Measurements from ENCODE around the gene ANKH.
A peak's percentile ranks its signal among the peaks of the same experiment; 100 is the strongest.

The ANKH gene

DNA sequence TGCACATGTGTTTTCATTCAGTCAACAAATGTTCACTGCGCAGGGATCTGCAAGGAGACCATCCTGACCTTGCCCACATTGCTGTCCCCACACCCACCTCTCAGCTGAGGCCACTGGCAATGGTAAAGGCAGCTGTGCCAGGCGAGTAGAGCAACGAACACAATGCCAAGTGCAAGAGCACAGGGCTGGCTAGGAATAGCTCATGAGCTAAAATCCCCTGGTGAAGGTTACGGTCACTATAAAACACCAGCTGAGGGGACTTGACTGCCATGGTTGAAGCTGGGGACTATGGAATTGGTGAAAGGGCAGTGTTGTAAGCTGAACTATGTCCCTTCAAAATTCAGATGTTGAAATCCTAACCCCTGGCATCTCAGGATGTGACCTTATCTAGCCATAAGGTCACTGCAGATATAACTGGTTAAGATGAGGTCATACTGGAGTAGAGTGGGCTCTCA, 111.0 kb downstream of the ANKH start:
- no peak for DNase-seq (ENCODE audit: low read depth)

DNA sequence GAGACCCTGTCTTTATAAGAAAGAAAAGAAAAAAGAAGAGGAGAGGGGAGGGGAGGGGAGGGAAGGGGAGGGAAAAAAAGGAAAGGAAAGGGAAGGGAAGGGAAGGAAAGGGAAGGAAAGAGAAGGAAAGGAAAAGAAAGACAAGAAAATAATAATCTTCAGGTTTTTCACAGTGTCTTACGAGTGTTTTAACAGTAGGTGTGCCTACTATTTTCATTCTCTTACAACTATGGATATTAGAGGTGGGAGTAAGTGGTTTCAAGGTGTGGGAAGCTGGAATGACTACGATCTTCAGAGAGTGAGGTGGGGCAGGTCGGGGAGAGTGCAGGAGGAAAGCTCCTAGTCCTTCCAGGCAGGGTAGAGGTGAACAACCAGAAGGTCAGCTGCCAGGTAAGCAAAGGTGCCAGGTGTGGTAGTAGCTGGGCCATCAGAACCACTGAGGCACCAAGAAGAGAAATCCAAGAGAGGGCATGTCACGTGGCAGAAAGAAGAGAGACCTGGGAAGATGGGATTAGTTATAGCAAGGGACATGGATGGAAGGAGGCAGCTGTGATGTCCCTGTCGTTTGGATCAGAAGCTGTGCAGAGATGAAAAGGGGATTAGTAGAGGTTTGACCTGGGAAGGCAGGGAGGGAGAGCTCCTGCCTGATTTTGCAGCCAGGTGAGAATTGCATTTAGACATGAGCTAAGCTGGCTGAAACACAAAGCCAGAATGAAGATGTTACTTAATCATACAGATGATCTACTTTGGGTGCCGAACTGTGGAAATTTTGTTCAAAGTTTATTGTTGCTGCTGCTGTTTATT, 111.6 kb downstream of the ANKH start:
- no peak for DNase-seq (ENCODE audit: low read depth)

DNA sequence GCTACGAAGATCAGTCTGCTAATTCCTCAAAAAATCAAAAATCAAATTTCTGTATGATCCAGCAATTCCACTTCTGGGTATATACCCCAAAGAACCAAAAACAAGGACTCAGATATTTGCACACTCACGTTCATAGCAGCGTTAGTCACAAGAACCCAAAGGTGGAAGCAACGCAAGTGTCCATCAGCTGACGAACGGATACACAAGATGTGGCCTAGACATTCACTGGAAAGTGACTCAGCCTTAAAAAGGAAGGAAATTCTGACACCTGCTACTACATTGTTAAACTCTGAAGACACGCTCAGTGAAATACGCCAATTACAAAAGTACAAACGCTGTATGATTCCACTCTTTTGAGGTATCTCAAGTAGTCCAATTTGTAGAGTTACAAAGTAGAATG, 113.7 kb downstream of the ANKH start:
- no peak for DNase-seq (ENCODE audit: low read depth)

DNA sequence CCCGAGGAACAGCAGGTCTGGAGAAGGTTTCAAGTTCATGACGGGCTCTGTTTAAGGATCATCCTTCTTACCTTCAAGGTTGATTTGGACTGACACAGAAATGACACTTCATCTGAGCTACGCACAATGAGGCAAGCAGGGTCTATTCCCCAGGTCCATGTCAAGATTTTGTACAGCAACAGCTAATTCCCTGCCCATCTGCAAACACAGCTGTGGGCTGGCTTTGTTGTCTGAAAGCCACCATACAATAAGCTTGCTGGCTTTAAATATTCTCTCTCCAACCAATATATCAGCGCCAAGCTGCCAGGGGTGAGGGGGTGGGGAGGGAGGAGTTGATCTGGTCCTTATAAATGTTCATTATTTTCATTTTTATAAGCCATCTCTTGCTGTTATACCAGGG, 115.1 kb downstream of the ANKH start:
- DNase-seq (ENCODE audit: low read depth) = no peak

DNA sequence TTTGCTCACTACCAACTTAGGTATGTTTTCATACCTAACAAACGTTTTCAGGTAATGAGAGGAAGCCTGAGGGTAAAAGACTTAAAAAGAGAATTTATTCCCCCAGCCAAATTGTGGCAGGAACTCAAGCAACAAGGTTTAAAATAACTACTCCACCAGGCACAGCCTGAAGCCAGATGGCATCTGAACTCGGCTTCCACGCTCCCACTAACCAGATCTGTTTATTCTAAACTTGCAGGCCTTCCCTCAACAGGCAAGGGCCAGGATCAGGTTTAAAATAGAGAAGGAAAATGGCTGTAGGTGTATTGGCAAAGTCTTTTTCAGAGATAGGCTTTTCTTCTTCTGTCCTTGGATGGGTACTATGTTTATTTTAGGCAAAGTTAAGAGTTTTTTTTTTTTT, 117.6 kb downstream of the ANKH start:
- DNase-seq (ENCODE audit: low read depth) = no peak

DNA sequence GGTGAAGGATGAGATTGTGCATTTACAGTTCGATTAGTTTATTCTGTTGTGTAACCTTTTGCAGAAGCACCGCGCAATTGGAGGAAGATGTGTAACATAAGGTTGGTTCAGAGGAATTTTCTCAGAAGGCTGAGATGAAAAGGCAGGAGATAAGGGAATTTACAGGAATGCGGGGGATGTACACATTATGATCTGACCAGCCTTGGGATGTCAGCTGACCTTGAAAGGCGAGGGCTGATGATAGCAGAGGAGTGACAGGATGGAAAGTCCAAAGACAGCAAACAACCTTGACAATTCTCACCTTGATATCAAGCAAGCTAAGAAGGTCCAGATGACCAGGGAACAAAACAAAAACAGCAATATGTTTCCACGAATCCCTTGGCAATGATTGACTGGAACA, 118.3 kb downstream of the ANKH start:
- no peak for DNase-seq (ENCODE audit: low read depth)

DNA sequence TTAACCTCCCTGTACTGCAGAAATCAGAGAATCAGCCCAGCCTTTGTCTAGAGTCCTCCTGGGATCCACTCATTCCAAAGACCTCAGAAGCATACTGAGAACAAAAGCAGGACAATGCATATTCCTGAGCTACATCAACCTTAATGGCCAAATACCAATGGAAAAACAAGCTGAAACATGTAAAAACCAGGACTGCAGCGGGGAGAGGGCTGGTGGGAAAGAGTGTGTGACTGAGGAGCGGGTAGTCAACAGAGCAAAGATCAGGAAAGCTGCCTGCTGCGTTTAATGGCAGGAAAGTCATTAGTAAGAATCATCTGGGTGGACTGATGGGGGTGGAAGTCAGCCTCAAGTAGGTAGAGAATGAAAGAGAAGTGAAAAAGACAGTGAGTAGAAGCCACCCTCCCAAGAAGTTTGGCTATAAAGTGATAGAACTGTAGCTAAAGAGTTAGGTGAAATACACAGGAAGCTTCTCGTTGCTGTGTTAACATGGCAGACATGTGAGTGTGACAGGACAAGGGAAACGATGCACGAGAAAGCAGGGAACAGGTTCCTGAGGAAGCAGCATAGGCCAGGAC, 119.0 kb downstream of the ANKH start:
- DNase-seq (ENCODE audit: low read depth) = no peak

DNA sequence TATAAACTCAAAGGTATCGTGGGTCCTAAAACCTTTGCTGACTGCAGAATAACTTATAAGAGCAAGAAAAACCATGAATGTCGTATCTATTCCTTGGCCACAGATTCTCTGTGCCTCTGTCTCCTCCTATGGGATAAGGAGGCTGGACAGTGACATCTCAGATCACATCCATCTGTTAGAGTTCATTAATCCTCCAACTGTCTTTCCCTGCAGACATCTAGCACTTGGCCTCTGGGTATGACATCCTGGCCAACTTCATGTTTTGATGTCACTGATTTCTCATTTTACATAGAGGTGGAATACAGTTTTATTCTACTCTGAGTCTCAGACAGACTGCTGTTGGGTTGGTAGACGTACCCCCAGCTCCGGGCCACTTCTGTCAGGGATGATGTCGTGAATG, 120.9 kb downstream of the ANKH start:
- no peak for DNase-seq (ENCODE audit: low read depth)

DNA sequence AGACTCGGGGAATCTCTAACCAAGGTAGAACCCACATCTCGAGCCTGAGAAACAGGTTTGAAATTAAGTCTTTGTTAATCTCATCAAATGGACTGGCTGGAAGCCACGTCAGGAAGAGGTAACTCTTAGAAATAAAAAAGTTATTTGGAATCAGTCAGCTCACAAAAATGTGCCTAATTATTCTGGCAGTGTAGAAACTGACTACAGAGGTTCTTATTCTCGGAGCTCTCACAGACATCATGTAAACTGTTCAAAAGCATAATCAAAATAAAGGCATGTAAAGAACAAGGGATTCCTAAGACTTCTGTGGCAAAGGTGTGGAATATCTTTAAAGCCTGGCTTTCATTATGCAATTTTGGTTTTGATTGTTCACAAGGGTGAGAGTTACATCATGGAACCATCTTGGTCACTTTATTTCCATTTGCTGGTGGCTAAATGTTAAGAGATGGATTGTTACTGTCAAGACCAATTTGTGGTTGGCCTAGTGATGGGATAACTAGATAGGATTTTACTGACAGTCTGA, 121.9 kb downstream of the ANKH start:
- DNase-seq (ENCODE audit: low read depth) = no peak

DNA sequence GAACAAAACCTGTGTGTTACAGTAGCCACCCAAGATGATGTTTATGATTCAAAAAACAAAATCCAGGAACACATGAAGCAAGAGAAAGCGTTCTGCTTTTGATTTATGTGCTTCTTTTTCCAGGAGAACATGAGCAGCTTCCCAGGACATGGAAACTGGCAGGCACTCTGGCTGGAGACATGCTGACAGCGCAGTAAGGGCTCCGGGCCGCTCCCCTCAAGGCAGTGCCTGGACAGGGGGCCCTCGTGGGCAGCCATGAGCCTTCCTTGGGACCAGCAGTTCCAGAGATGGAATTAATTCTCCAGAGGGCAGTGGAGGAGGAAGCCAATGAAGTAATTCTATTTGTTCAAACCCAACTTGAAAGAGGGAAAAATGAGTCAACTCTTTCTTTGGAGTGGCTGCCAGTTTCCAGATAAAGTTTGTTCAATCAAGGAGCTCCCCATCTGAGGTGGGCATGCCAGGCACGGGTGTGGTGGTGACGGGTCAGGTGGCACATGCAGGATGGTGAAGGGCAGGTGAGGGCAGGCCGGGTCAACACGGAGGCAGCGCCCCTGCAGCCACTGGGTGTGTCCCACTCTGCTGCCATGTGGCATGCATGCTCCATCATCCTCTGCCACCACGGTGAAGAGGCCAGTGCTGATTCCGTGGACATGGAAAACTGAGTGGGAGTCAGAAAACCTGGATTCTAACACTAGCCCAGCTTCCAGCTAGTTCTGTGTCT, 123.2 kb downstream of the ANKH start:
- DNase-seq (ENCODE audit: low read depth) = peak; percentile 43

DNA sequence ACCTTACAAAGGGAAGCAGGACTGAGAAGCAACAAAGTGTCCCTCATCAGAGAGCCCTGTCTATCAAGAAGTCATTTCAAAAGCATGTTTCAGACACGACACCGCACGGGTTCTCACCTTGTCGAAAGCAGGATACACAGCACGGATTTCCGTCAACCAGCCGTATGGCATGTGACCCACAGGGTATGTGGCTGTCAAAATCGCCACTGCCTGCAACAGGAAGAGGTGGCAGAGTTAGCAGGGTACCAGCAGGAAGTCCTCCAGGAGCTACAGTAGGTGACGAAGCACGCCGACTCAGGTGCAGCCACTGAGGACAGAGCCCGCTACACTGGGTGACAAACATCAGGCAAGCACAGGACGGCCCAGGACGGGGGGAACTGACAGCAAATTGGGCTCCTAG, 125.8 kb downstream of the ANKH start:
- no peak for DNase-seq (ENCODE audit: low read depth)

DNA sequence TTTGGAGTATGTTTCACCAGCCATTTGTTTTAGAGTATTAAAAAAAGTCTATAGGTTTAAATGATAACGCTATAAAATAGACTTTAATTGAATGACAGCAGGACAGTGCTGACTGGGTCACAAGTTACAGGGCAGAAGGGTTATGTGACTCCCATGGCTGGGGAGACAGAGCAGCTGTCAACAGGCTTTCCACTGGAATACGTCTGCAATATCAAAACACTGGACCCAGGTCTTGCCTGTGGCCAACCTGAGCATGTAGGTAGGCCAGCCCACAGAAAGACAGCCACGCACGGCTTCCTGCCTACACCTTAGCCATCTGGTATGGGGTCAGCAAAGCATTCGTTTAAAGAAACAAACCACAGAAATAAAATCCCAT, 126.4 kb downstream of the ANKH start:
- DNase-seq (ENCODE audit: low read depth) = no peak

DNA sequence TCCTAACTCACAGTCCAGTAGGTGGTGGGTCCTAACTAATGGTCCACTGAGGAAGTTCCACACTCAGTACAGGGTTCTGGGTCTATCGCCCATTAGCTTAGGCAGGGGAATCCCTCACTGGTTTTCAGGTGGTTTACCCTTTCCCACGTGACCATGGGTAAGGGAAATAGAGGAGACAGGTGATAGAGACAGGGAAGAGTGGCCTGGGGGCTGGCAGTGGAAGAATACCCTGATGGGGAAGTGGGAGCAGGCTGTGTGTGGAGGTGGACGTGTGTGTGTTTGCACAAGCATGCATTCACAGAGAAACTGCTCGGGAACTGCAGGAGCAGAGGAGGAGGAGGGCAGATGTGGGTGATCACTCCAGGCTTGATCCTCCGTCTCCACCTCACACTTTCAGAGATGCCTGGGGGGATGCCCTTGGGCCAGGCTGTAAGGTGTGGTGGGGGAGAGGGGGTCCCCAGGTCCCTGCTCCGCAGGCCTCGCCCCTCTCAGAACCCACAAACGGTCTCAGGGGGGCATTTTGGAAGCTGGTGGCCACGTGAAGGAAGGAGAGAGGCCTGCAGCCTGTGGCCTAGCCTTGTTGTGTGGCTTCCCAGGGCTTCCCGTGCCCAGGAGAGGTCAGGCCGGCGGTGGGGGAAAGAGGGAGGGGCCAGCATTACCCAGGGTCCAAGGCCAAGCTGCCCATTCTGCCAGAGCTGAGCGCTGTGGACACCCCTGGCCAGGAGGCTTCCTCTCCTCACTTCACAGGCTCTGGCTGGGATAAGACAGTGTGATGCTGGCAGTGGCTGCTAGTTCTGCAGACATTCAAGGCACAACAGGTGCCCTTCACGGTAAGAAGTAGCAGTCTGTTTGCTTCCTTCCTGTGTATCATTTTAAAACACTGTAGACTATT, 127.0 kb downstream of the ANKH start:
- no peak for DNase-seq (ENCODE audit: low read depth)

DNA sequence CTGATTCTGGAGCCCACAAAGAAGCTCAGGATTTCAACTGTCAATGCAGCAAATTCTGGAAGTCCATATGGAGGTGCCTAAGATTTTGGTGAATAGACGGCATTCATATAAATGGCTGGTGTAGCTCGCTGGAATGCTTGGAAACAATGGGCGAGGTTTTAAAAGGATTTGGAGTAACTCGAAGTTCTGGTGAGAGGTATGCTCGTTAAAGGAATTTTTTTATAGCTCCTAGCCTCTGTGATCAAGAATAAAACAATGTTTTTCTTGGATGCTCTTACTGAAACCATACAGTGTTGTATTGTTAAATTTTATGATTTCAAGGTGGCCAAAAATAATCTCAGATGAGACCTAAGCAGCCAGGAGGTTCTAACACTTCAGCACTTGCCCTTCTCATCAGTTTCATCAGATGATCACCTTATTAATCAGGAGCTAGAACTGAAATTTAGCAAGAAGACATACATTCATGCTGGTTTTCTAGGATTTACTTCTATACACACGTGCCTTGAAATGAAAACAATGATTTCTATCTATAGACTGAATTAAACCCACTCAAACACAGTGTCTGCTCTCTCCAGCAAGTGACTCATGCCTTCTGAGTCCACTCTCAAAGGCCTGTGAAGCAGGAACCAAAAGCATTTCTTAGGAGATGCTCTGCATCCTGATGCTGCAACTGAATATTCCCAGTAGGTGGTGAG, 127.8 kb downstream of the ANKH start:
- DNase-seq (ENCODE audit: low read depth) = peak; percentile 30

DNA sequence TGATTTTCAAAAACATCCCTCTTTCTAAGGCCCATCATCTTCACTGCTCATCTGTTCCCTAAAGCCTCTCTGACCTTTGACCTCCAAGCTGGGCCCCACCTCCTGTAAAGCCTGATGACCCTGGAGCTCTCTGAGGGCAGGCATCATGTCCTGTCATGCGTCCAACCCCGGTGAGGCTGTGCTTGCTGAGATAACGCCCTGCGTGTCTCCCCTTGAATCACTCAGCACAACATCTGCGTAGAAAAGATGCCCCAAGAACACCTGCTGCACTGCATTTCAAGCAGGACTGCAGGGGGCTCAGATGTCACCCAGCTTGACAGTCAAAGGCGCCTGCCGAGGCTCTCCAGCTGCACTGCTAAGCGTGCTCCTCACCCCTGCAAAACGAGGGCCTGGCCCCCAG, 129.1 kb downstream of the ANKH start:
- no peak for DNase-seq (ENCODE audit: low read depth)

DNA sequence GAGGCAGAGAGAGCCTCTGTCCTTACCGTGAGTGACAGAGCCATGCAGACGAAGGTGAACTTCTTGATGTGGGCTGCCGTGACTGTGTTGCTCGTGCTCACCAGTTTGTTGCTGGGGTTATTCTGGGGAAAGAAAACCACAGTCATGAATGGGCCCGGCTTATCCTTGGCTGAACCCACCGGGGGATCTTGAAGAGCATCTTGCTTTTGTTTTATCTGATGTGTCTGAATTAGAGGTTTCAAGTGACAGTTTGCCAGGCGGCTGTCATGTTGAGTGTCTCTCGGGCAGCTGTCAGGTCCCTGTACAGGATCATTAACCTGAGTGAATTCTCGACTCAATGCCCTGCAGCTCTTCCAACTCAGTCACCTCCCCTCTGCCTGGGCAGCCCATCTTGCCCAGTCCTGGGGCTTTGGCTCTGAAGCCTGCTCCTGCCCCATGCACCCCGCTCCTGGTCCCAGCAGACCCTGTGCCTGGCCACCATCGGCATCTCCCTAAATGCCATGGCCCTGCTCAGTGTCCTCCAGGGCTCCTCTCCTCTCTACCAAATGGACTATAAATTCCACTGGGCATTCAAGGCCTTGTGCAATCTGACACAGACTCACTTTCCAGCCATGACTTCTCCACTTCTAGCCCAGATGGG, 129.7 kb downstream of the ANKH start:
- DNase-seq (ENCODE audit: low read depth) = no peak

DNA sequence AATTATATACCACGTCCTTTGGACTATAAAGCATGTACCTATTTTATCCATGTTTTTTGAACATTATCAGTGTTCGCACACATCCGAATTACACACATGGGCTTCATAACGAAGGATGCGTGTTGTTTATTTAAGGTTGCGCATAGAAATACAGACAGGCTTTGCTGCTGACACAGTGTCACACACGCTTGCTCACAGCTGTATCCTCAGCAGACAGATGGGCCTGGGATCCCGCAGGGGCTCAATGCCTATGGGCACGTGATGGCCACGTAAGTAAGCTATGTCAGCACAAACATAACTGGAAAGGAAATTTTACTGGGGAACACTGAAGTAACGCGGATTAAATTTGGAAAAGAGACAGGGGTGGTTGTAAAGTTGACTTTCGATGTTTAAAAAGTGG, 130.4 kb downstream of the ANKH start:
- no peak for DNase-seq (ENCODE audit: low read depth)

DNA sequence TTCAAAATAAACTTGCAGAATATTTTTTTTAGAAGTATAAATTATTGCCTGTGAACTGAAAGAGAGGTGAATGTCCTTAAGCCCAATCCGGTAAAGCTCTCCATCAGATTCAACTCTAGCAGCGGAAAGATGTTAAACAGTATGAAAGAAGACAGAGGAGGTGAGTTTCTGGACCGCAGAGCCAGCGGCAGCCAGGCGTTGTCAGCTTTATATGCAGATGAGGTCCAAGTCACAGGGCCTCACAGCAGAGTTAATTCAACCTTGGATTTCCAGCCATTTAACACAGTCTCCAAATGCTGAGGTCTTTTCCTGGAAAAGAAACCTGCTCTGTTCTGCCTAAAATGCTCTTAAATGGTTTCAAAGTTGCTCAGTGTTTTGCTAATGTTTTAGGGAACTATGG, 131.6 kb downstream of the ANKH start:
- no peak for DNase-seq (ENCODE audit: low read depth)

DNA sequence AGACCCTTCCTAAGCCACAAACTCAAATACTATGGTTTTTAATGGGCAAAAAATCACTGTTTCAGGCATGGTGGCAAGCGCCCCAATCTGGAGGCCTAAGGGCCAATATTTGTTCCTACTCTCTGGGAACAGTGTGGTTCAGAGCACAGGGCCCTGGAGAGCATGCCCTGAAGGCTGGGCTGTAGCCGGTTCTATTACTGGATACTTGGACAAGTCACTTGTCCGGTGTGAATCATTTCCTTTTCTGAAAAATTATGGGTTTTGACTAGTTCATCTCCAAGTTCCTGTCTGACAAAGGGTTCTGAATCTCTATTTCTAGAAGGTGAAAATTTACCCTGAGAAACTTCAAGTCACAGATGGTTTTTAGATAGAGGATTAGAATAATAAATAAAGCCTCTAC, 132.0 kb downstream of the ANKH start:
- DNase-seq (ENCODE audit: low read depth) = peak; percentile 67

DNA sequence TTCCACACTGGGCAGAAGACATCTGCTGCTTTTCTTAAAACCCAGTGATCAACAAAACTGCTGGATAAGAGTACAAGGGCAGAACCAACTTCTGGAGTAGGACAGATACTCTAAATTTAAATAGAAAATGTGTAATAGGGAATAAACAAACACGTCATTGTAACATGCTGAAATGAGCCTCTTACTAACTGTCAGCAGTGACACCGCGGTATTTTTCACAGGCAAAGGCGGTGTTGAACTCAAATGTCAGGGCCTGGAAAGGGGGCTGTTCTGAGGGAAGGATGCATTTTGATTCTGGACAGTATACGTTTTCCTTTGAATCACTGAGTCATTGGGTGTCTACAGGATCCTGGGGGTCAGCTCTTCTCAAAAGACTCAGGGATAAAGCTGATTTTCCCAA, 133.5 kb downstream of the ANKH start:
- no peak for DNase-seq (ENCODE audit: low read depth)

DNA sequence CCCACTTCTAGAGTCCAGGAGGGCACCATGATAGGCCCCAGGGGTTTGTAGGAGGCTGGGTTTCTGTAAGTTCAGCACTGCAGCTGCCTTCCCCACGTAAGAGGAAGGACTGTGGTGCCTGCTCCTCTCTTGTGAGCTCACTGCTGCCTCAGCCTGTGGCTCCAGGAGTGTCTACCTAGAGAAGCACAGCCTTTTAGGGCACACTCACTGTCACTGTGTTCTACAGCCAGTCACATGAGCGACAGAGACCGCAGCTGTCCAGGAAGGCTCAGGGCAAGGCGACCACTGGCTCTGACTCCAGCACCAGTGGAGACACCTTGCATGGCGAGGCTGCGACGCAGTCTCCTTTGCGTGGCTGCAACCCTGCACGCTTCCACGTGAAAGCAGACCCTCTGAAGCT, 134.3 kb downstream of the ANKH start:
- DNase-seq (ENCODE audit: low read depth) = no peak

Data from stromal cell of bone marrow (primary cell).